Measurements from ENCODE around the gene FAM241B. TPM values are rescaled to one million over a fixed set of nuclear protein-coding genes. Genes with fewer than 3 reads are reported as not detected.

FAM241B gene
- polyA plus RNA-seq, 1 experiment: 0.37 TPM

GRCh38 chr10:69652111-69652856, 22.2 kb downstream of the FAM241B start:
- H3K27ac ChIP-seq (ENCODE audit: low read depth, low read length): no peak overlapping the region
- DNase-seq (ENCODE audit: low read depth, low spot score): no peak
- no peak for TF ChIP-seq CTCF (IDR thresholded peaks at IDR 0.05; ENCODE audit: low read depth, low read length)
- ChIA-PET CTCF (interaction anchor here (0.5 to 1.7 kb wide), 2 partner anchors 8 to 503 kb away, joined by 6 to 8 read pairs; no protein-coding TSS in a partner anchor), POLR2A (no interaction called here)
- H3K27me3 ChIP-seq (ENCODE audit: control insufficient read depth, insufficient read depth, low read length): peaks cover 53% of the 10 kb centered on the region
- peaks cover 19% of the 10 kb centered on the region for H3K9me3 ChIP-seq (ENCODE audit: control insufficient read depth, insufficient read depth, low read length)
- H3K4me3 ChIP-seq (ENCODE audit: low read depth, low read length): no peak overlapping the region

- DNase-seq (ENCODE audit: low read depth, low spot score): no peak
- Histone ChIP-seq H3K9me3 (ENCODE audit: control insufficient read depth, insufficient read depth, low read length) (peaks cover 19% of the 10 kb centered on the region), H3K4me3 (ENCODE audit: low read depth, low read length) (no peak overlapping the region), H3K27me3 (ENCODE audit: control insufficient read depth, insufficient read depth, low read length) (peaks cover 54% of the 10 kb centered on the region), H3K27ac (ENCODE audit: low read depth, low read length) (no peak overlapping the region)
- TF ChIP-seq CTCF (IDR thresholded peaks at IDR 0.05; ENCODE audit: low read depth, low read length): no peak
- ChIA-PET POLR2A (interaction anchor here (0.6 kb wide), 1 partner anchor 1725 kb away, joined by 4 read pairs; no protein-coding TSS in a partner anchor), CTCF (interaction anchor here (1.7 kb wide), 1 partner anchor 8 kb away, joined by 6 read pairs; no protein-coding TSS in a partner anchor)
Measured at GRCh38 chr10:69652857-69653199, 22.8 kb downstream of the FAM241B start.

- H3K27me3 ChIP-seq (ENCODE audit: control insufficient read depth, insufficient read depth, low read length): peaks cover 59% of the 10 kb centered on the region
- H3K27ac ChIP-seq (ENCODE audit: low read depth, low read length): no peak overlapping the region
- no peak for TF ChIP-seq CTCF (IDR thresholded peaks at IDR 0.05; ENCODE audit: low read depth, low read length)
- ChIA-PET CTCF (interaction anchor here (1.0 to 1.7 kb wide), 2 partner anchors 9 to 63 kb away, joined by 3 to 6 read pairs; no protein-coding TSS in a partner anchor), POLR2A (no interaction called here)
- no peak overlapping the region for H3K4me3 ChIP-seq (ENCODE audit: low read depth, low read length)
- peaks cover 19% of the 10 kb centered on the region for H3K9me3 ChIP-seq (ENCODE audit: control insufficient read depth, insufficient read depth, low read length)
- no peak for DNase-seq (ENCODE audit: low read depth, low spot score)
Measured at GRCh38 chr10:69653561-69653960, 23.5 kb downstream of the FAM241B start.

GRCh38 chr10:69655124-69655867, 25.2 kb downstream of the FAM241B start:
- CTCF ChIA-PET: interaction anchor here (0.7 to 1.2 kb wide), 4 partner anchors 11 to 272 kb away, joined by 3 read pairs; no protein-coding TSS in a partner anchor

More at GRCh38 chr10:69655124-69655867, 25.2 kb downstream of the FAM241B start:
- no peak for TF ChIP-seq CTCF (IDR thresholded peaks at IDR 0.05; ENCODE audit: low read depth, low read length)
- Histone ChIP-seq H3K9me3 (ENCODE audit: control insufficient read depth, insufficient read depth, low read length) (peaks cover 19% of the 10 kb centered on the region), H3K27ac (ENCODE audit: low read depth, low read length) (no peak overlapping the region), H3K4me3 (ENCODE audit: low read depth, low read length) (no peak overlapping the region), H3K27me3 (ENCODE audit: control insufficient read depth, insufficient read depth, low read length) (peaks cover 67% of the 10 kb centered on the region)
- no peak for DNase-seq (ENCODE audit: low read depth, low spot score)
- POLR2A ChIA-PET: no interaction called here
